Right atrium auricular region (tissue), 2 donors: ENCODE results near the gene CPLX1. TPM values are rescaled to one million over a fixed set of nuclear protein-coding genes. Genes with fewer than 3 reads are reported as not detected.

Experiments
- DNase-seq: peaks from one replicate; pipeline ENCODE4 v3.0.0-alpha.2; 2019; ENCODE audit warnings: low spot score
- H3K27ac ChIP-seq, 2 donors: fragments of 200-600 bp; sonication (generic); 1 replicate in 1 of 2; 2 replicates in 1 of 2; pipeline ENCODE4 v1.5.1; 2016 to 2019
- H3K27me3 ChIP-seq, 2 donors: fragments of 200-600 bp; sonication (generic); one replicate each; pipeline versions ENCODE4 v1.5.1 to v1.6.0; 2017 to 2019
- H3K36me3 ChIP-seq: fragments of 200-600 bp; sonication (generic); one replicate; pipeline ENCODE4 v1.5.1; 2016
- H3K4me1 ChIP-seq, 2 donors: fragments of 200-600 bp; sonication (generic); one replicate each; pipeline versions ENCODE4 v1.5.1 to v1.6.0; 2017 to 2019
- H3K4me3 ChIP-seq, 2 donors: fragments of 200-600 bp; sonication (generic); 1 replicate in 1 of 2; 2 replicates in 1 of 2; pipeline ENCODE4 v1.5.1; 2017 to 2019; ENCODE audit warnings: mild to moderate bottlenecking in 1 of 2, moderate library complexity in 1 of 2
- H3K9me3 ChIP-seq, 2 donors: fragments of 200-600 bp; sonication (generic); one replicate each; pipeline ENCODE4 v1.5.1; 2019
- CTCF ChIP-seq, 2 donors: fragments of 200-600 bp; sonication (generic); IDR thresholded peaks; one replicate each; pipeline ENCODE4 v1.5.1; 2019; ENCODE audit warnings: antibody characterized with exemption in 2 of 2
- total RNA-seq, 2 donors: library from RNA; depleted of rRNA; stranded (reverse); fragments of >200 nt; gene quantifications; one replicate each; pipeline ENCODE4 v1.1.0, GENCODE V29; 2016

The CPLX1 gene
- total RNA-seq, 2 donors from 2014 or later = 0.98 to 2.3 TPM

- Histone ChIP-seq H3K27me3 (no peaks in the 10 kb centered on the region), H3K27ac (no peak overlapping the region), H3K4me3 (no peak overlapping the region), H3K4me1 (peaks cover 0 to 11% of the 10 kb centered on the region in 2 donors), H3K9me3 (no peaks in the 10 kb centered on the region), H3K36me3 (peaks cover 86% of the 10 kb centered on the region)
- TF ChIP-seq CTCF (IDR thresholded peaks at IDR 0.05) = no peak
- no peak for DNase-seq
Observed at GRCh38 chr4:766152-766515, 59.8 kb downstream of the CPLX1 start.

- Histone ChIP-seq H3K4me3 (no peak overlapping the region), H3K4me1 (peaks cover 0 to 10% of the 10 kb centered on the region in 2 donors), H3K27me3 (no peaks in the 10 kb centered on the region), H3K36me3 (peaks cover 82% of the 10 kb centered on the region), H3K27ac (no peak overlapping the region), H3K9me3 (no peaks in the 10 kb centered on the region)
- no peak for TF ChIP-seq CTCF (IDR thresholded peaks at IDR 0.05)
- DNase-seq = no peak
Observed at GRCh38 chr4:764405-765169, 61.3 kb downstream of the CPLX1 start.

- no peak overlapping the region for H3K4me3 ChIP-seq
- peaks cover 76% of the 10 kb centered on the region for H3K36me3 ChIP-seq
- no peak for DNase-seq
- no peaks in the 10 kb centered on the region for H3K9me3 ChIP-seq
- peaks cover 0 to 8% of the 10 kb centered on the region in 2 donors for H3K4me1 ChIP-seq
- H3K27me3 ChIP-seq = no peaks in the 10 kb centered on the region
- H3K27ac ChIP-seq = no peak overlapping the region
- no peak for TF ChIP-seq CTCF (IDR thresholded peaks at IDR 0.05)
Observed at GRCh38 chr4:763922-764321, 62.0 kb downstream of the CPLX1 start.

GRCh38 chr4:763191-763810 is 62.6 kb downstream of the CPLX1 start:
- Histone ChIP-seq H3K9me3 (no peaks in the 10 kb centered on the region), H3K27me3 (no peaks in the 10 kb centered on the region), H3K36me3 (peaks cover 72% of the 10 kb centered on the region), H3K4me3 (no peak overlapping the region), H3K27ac (no peak overlapping the region), H3K4me1 (peaks cover 0 to 6% of the 10 kb centered on the region in 2 donors)
- no peak for DNase-seq
- no peak for TF ChIP-seq CTCF (IDR thresholded peaks at IDR 0.05)

GRCh38 chr4:762211-763190 is 63.4 kb downstream of the CPLX1 start:
- Histone ChIP-seq H3K27me3 (no peaks in the 10 kb centered on the region), H3K4me3 (no peak overlapping the region), H3K9me3 (no peaks in the 10 kb centered on the region), H3K27ac (no peak overlapping the region), H3K4me1 (peaks cover 0 to 6% of the 10 kb centered on the region in 2 donors), H3K36me3 (peaks cover 68% of the 10 kb centered on the region)
- TF ChIP-seq CTCF (IDR thresholded peaks at IDR 0.05) = no peak
- no peak for DNase-seq
